ENCODE results near the gene TMIGD2.

GRCh38 chr19:4268816-4269430, 33.3 kb downstream of the TMIGD2 start:
- no peak for TF ChIP-seq ZNF512 (CRISPR knock-in tag; IDR thresholded peaks at IDR 0.05; ENCODE audit: borderline replicate concordance)
- no peak for TF ChIP-seq MAX (CRISPR knock-in tag; IDR thresholded peaks at IDR 0.05)
- TF ChIP-seq ZNF281 (CRISPR knock-in tag; IDR thresholded peaks at IDR 0.05): no peak
- no peak for TF ChIP-seq IRF1 (CRISPR knock-in tag; IDR thresholded peaks at IDR 0.05)
- TF ChIP-seq CTCF (IDR thresholded peaks at IDR 0.05): no peak
- TF ChIP-seq USF2 (CRISPR knock-in tag; IDR thresholded peaks at IDR 0.05): no peak
- TF ChIP-seq TP53 (CRISPR knock-in tag; IDR thresholded peaks at IDR 0.05): no peak
- TF ChIP-seq FOXP1 (CRISPR knock-in tag; IDR thresholded peaks at IDR 0.05; ENCODE audit: borderline replicate concordance): no peak
- no peak for TF ChIP-seq MLX (CRISPR knock-in tag; IDR thresholded peaks at IDR 0.05)
- no peak for TF ChIP-seq ATF2 (CRISPR knock-in tag; IDR thresholded peaks at IDR 0.05; ENCODE audit: borderline replicate concordance, low read depth)
- no peak for TF ChIP-seq HMGXB4 (CRISPR knock-in tag; IDR thresholded peaks at IDR 0.05)
- no peak for TF ChIP-seq CREB1 (CRISPR knock-in tag; IDR thresholded peaks at IDR 0.05)
- TF ChIP-seq CBFB (CRISPR knock-in tag; IDR thresholded peaks at IDR 0.05; ENCODE audit: low read depth): no peak
- TF ChIP-seq ESRRA (CRISPR knock-in tag; IDR thresholded peaks at IDR 0.05; ENCODE audit: borderline replicate concordance): no peak
